Mammary epithelial cell (primary cell): ENCODE data around the gene BDKRB2.

Source experiments
- EZH2 ChIP-seq: IDR thresholded peaks from 2 replicates; pipeline ENCODE4 v1.6.1; 2012; ENCODE audit warnings: low read length, inconsistent platforms, borderline replicate concordance
- TF ChIP-seq, protein P1 (sequence below), 2 donors: IDR thresholded peaks in 1 of 2; conservative IDR thresholded peaks in 1 of 2; 2 replicates each; pipeline ENCODE4 v1.5.1; 2011 to 2012; ENCODE audit warnings: inconsistent platforms in 2 of 2, low read length in 2 of 2, mild to moderate bottlenecking in 2 of 2, control low read depth in 1 of 2, low read depth in 1 of 2; ENCODE audit not compliant: insufficient read depth in 1 of 2; ENCODE audit errors: extremely low read depth in 1 of 2

GRCh38 chr14:96231056-96231455 lies 26.4 kb downstream of the BDKRB2 start:
- TF ChIP-seq, protein P1, sequence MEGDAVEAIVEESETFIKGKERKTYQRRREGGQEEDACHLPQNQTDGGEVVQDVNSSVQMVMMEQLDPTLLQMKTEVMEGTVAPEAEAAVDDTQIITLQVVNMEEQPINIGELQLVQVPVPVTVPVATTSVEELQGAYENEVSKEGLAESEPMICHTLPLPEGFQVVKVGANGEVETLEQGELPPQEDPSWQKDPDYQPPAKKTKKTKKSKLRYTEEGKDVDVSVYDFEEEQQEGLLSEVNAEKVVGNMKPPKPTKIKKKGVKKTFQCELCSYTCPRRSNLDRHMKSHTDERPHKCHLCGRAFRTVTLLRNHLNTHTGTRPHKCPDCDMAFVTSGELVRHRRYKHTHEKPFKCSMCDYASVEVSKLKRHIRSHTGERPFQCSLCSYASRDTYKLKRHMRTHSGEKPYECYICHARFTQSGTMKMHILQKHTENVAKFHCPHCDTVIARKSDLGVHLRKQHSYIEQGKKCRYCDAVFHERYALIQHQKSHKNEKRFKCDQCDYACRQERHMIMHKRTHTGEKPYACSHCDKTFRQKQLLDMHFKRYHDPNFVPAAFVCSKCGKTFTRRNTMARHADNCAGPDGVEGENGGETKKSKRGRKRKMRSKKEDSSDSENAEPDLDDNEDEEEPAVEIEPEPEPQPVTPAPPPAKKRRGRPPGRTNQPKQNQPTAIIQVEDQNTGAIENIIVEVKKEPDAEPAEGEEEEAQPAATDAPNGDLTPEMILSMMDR (conservative IDR thresholded peaks at IDR 0.05 in 1 of 2, IDR thresholded peaks at IDR 0.05 in 1 of 2; ENCODE audit: extremely low read depth in 1 of 2, insufficient read depth in 1 of 2, low read depth in 1 of 2, low read length in 2 of 2) = no peak
- TF ChIP-seq EZH2 = no peak
